AG08396 (cell line): ENCODE results near the gene STARD13.

Experiments used
- DNase-seq: peaks from one replicate; pipeline ENCODE4 v3.0.0; 2012; ENCODE audit warnings: low spot score, mixed read lengths

Gene STARD13

GRCh38 chr13:33307843-33308242, 22.3 kb upstream of the STARD13 start:
- no peak for DNase-seq

GRCh38 chr13:33303855-33304597, 18.5 kb upstream of the STARD13 start:
- no peak for DNase-seq

GRCh38 chr13:33299626-33300025, 14.1 kb upstream of the STARD13 start:
- no peak for DNase-seq

- DNase-seq = no peak
Observed at GRCh38 chr13:33296793-33297425, 11.4 kb upstream of the STARD13 start.

- DNase-seq = no peak
Observed at GRCh38 chr13:33292712-33293111, 7.2 kb upstream of the STARD13 start.

- DNase-seq = no peak
Observed at GRCh38 chr13:33290421-33290965, 4.9 kb upstream of the STARD13 start.

- DNase-seq = no peak
Observed at GRCh38 chr13:33289966-33290365, 4.4 kb upstream of the STARD13 start.

GRCh38 chr13:33287142-33287882, 1.8 kb upstream of the STARD13 start:
- DNase-seq = no peak

- DNase-seq = no peak
Observed at GRCh38 chr13:33286128-33286527, 573 bp upstream of the STARD13 start.

- no peak for DNase-seq
Observed at GRCh38 chr13:33284916-33285315, 639 bp downstream of the STARD13 start.

GRCh38 chr13:33284031-33284430, 1.5 kb downstream of the STARD13 start:
- DNase-seq = no peak

GRCh38 chr13:33283195-33283911, 2.2 kb downstream of the STARD13 start:
- no peak for DNase-seq

- no peak for DNase-seq
Observed at GRCh38 chr13:33281951-33282595, 3.5 kb downstream of the STARD13 start.

- no peak for DNase-seq
Observed at GRCh38 chr13:33280923-33281322, 4.6 kb downstream of the STARD13 start.

- no peak for DNase-seq
Observed at GRCh38 chr13:33280279-33280905, 5.2 kb downstream of the STARD13 start.

- DNase-seq = no peak
Observed at GRCh38 chr13:33279414-33280278, 5.9 kb downstream of the STARD13 start.

- DNase-seq = no peak
Observed at GRCh38 chr13:33278913-33279312, 6.6 kb downstream of the STARD13 start.

GRCh38 chr13:33277946-33278345, 7.6 kb downstream of the STARD13 start:
- no peak for DNase-seq

GRCh38 chr13:33277037-33277740, 8.4 kb downstream of the STARD13 start:
- DNase-seq = no peak
